GM10847 (cell line): ENCODE results near the gene AVPR2.

Source experiments
- POLR2A ChIP-seq: IDR thresholded peaks from 2 replicates; pipeline ENCODE4 v1.6.1; 2011; ENCODE audit not compliant: insufficient read length; ENCODE audit errors: extremely low read depth

Gene AVPR2

GRCh38 chrX:153917869-153918268 lies 13.4 kb downstream of the AVPR2 start:
- TF ChIP-seq POLR2A: no peak

- TF ChIP-seq POLR2A: no peak
Measured at GRCh38 chrX:153919281-153919680, 14.8 kb downstream of the AVPR2 start.

- TF ChIP-seq POLR2A: no peak
Measured at GRCh38 chrX:153920546-153920945, 16.1 kb downstream of the AVPR2 start.

- TF ChIP-seq POLR2A: no peak
Measured at GRCh38 chrX:153921070-153921469, 16.6 kb downstream of the AVPR2 start.

GRCh38 chrX:153921511-153922446 lies 17.3 kb downstream of the AVPR2 start:
- no peak for TF ChIP-seq POLR2A

- TF ChIP-seq POLR2A: no peak
Measured at GRCh38 chrX:153922932-153923857, 18.7 kb downstream of the AVPR2 start.

GRCh38 chrX:153924149-153924861 lies 19.8 kb downstream of the AVPR2 start:
- no peak for TF ChIP-seq POLR2A

- TF ChIP-seq POLR2A: peak; percentile 69
Measured at GRCh38 chrX:153925387-153925738, 20.9 kb downstream of the AVPR2 start.

- peak; percentile 37 for TF ChIP-seq POLR2A
Measured at GRCh38 chrX:153925739-153926551, 21.5 kb downstream of the AVPR2 start, which contains the start of gene ARHGAP4. TSS of gene ARHGAP4 (minus strand) at chrX:153926264. CDS start at chrX:153926202, 62 bp downstream.

GRCh38 chrX:153926552-153926857 lies 22.0 kb downstream of the AVPR2 start:
- TF ChIP-seq POLR2A: no peak

- no peak for TF ChIP-seq POLR2A
Measured at GRCh38 chrX:153926858-153927671, 22.6 kb downstream of the AVPR2 start.

- TF ChIP-seq POLR2A: no peak
Measured at GRCh38 chrX:153927672-153927921, 23.1 kb downstream of the AVPR2 start.

- peak; percentile 53 for TF ChIP-seq POLR2A
Measured at GRCh38 chrX:153927922-153928760, 23.7 kb downstream of the AVPR2 start.
